ENCODE measurements around the gene STIMATE. TPM values are rescaled to one million over a fixed set of nuclear protein-coding genes. Genes with fewer than 3 reads are reported as not detected.

Gene STIMATE
- total RNA-seq, 1 experiment from 2014 or later, result 15.7 TPM

DNA sequence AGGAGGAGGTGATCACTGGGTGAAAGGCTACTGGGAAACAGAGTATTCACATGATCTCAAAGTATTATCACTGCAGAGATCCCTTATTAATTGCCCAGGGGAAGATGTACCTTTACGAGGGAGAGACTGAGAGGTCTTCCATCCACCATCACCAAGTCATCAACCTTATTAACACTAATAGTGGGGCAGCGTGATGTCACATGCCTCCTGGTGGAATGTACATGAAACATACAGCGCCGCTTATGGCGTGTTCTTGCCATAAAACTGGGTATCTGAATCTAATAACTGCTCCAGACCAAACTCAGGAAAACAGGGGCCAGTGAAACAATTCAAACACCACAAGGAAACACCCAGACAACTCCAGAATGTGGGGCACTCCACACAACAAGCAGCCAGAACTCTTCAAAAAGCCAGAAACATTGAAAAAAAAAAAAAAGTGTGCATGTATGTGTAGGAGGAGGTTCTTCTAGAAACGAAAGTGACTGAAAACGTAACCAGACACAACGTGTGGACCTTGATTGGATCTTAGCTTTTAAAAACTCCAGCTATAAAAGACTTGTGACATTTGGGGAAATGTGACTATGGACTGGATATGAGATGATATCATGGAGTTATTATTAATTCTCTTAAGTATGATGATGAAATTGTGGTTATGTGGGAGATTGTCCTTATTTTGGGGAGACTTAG is 4.6 kb downstream of the STIMATE start:
- CTCF ChIA-PET, result interaction anchor here (0.6 to 1.2 kb wide), 2 partner anchors 43 to 1508 kb away, joined by 3 to 4 read pairs; partner anchors contain the start of gene MANF
- POLR2A ChIA-PET, result no interaction called here
- no peaks in the 10 kb centered on the region for H3K27me3 ChIP-seq (ENCODE audit: control insufficient read depth, insufficient read depth, low read length)
- no peaks in the 10 kb centered on the region; the same call in 1 of the 2 replicates for H3K36me3 ChIP-seq (ENCODE audit: control insufficient read depth, insufficient read depth, low read length)
- BruUV-seq (replicated peaks), result no TSS peak
- intact Hi-C loops (cut with micrococcal nuclease; ENCODE audit: unreplicated experiment), result no loop called here
- no peak for DNase-seq (ENCODE audit: low read depth, low spot score)
- in situ Hi-C loops (cut with HindIII; ENCODE audit: low pct_unique_long_range_greater_than_20kb, low sequenced_read_pairs), result no loop called here
- peak overlapping the region; percentile 62 for H3K27ac ChIP-seq (ENCODE audit: low read length)
- ATAC-seq, result no peak
- no peak for TF ChIP-seq TCF7L2 (IDR thresholded peaks at IDR 0.05; ENCODE audit: low read depth, low read length)
- peak; percentile 54 for TF ChIP-seq CTCF (IDR thresholded peaks at IDR 0.05)
- peaks cover 30% of the 10 kb centered on the region for H3K4me1 ChIP-seq (ENCODE audit: control insufficient read depth, insufficient read depth, low read length)
- H3K4me3 ChIP-seq (ENCODE audit: low read depth in 2 of 2, low read length in 2 of 2), result peak overlapping the region; percentile 22 to 40
- no peaks in the 10 kb centered on the region for H3K9me3 ChIP-seq (ENCODE audit: control insufficient read depth, insufficient read depth, low read depth, low read length)

DNA sequence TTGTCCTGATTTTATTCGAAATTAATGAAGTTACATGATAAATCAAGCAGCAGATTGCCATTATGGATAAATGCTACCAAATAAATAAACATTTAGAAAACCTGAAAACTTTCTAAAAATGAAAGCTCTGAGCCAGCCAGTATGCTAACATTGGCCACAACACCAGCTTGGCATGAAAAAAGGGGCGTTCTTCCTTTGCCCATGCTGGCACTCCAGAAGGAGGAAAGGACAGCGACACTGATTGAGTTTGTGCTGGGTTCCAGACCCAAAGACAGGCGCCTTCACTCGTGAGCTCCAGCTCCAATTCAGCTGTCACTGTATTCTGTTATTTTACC is 5.1 kb downstream of the STIMATE start:
- in situ Hi-C loops (cut with HindIII; ENCODE audit: low pct_unique_long_range_greater_than_20kb, low sequenced_read_pairs), result no loop called here
- intact Hi-C loops (cut with micrococcal nuclease; ENCODE audit: unreplicated experiment), result no loop called here
- BruUV-seq (replicated peaks), result no TSS peak
- ChIA-PET POLR2A (no interaction called here), CTCF (interaction anchor here (0.6 kb wide), 1 partner anchor 1507 kb away, joined by 3 read pairs; the partner anchor contains the start of gene MANF)
- no peak for DNase-seq (ENCODE audit: low read depth, low spot score)
- no peak for ATAC-seq
- Histone ChIP-seq H3K9me3 (ENCODE audit: control insufficient read depth, insufficient read depth, low read depth, low read length) (no peaks in the 10 kb centered on the region), H3K4me1 (ENCODE audit: control insufficient read depth, insufficient read depth, low read length) (peaks cover 30% of the 10 kb centered on the region), H3K4me3 (ENCODE audit: low read depth in 2 of 2, low read length in 2 of 2) (peak overlapping the region in 1 of 2 experiments; percentile 22; a peak in 1 of 4 replicates), H3K27ac (ENCODE audit: low read length) (peak overlapping the region; percentile 62), H3K27me3 (ENCODE audit: control insufficient read depth, insufficient read depth, low read length) (no peaks in the 10 kb centered on the region), H3K36me3 (ENCODE audit: control insufficient read depth, insufficient read depth, low read length) (no peaks in the 10 kb centered on the region; the same call in 1 of the 2 replicates)
- no peak for TF ChIP-seq CTCF (IDR thresholded peaks at IDR 0.05)
- TF ChIP-seq TCF7L2 (IDR thresholded peaks at IDR 0.05; ENCODE audit: low read depth, low read length), result no peak
- TF ChIP-seq REST (IDR thresholded peaks at IDR 0.05; ENCODE audit: insufficient read depth in 1 of 2, low read depth in 2 of 2, low read length in 1 of 2), result no peak
- no peak for TF ChIP-seq SIN3A (IDR thresholded peaks at IDR 0.05; ENCODE audit: borderline replicate concordance, insufficient read depth, low read depth, low read length)
- TF ChIP-seq POLR2AphosphoS5 (IDR thresholded peaks at IDR 0.05; ENCODE audit: low read depth, low read length), result no peak

Data from Panc1 (cell line).